GM12878 (cell line): ENCODE data around the gene ZC3H15. TPM values are rescaled to one million over a fixed set of nuclear protein-coding genes. Genes with fewer than 3 reads are reported as not detected.

Source experiments
- ATAC-seq: fragments of 200-7000 bp; cut with Tn5 transposase; 3 replicates; pipeline ENCODE4 v1.9.1; 2020; ENCODE audit warnings: mild to moderate bottlenecking, moderate library complexity
- BruUV-seq: library from RNA; stranded (reverse); fragments of 400-500 nt; replicated peaks from 2 replicates; lab custom pipeline; 2021; lab: Mats Ljungman, UMichigan
- CTCF ChIA-PET: fragments of 300-600 bp; sonication (Branson Sonifier 250); formaldehyde crosslinking; extraction: SDS; loops from one replicate; lab custom pipeline; 2021; ENCODE audit warnings: inconsistent platforms; lab: Yijun Ruan, JAX
- POLR2A ChIA-PET: fragments of 350-600 bp; formaldehyde crosslinking; extraction: SDS; loops from one replicate; lab custom pipeline; 2021; ENCODE audit warnings: inconsistent platforms; lab: Charles Lee
- RAD21 ChIA-PET: fragments of 300-600 bp; sonication (Branson Sonifier 250); formaldehyde crosslinking; loops from one replicate; lab custom pipeline; 2023; ENCODE audit warnings: antibody characterized with exemption; ENCODE audit not compliant: unreplicated experiment; lab: Charles Lee
- SMC1A ChIA-PET: fragments of 300-600 bp; sonication (Branson Sonifier 250); formaldehyde crosslinking; loops from one replicate; lab custom pipeline; 2023; ENCODE audit not compliant: unreplicated experiment, uncharacterized antibody; lab: Charles Lee
- DNase-seq: peaks from one replicate; pipeline ENCODE4 v3.0.0-alpha.2; 2011; ENCODE audit warnings: low read depth, low spot score
- FAIRE-seq: peaks from 3 replicates; lab custom pipeline; 2011; peaks lifted over from hg19 to GRCh38; lab: Jason Lieb, UNC
- H2AFZ ChIP-seq: 2 replicates; pipeline ENCODE4 v1.6.0; 2011; ENCODE audit warnings: low read depth, low read length, control low read depth; ENCODE audit not compliant: control insufficient read depth
- H3K27ac ChIP-seq: 2 replicates; pipeline ENCODE4 v1.5.1; 2011; ENCODE audit warnings: control low read depth; ENCODE audit not compliant: control insufficient read depth, insufficient read depth
- H3K27me3 ChIP-seq, 2 experiments: replicated peaks in 1 of 2; 2 replicates each; pipeline versions ENCODE4 v1.6.0 to v1.6.1; 2011; ENCODE audit warnings: low read length in 1 of 2; ENCODE audit not compliant: control insufficient read depth in 2 of 2, insufficient read depth in 2 of 2
- H3K36me3 ChIP-seq, 2 experiments: 2 replicates each; pipeline ENCODE4 v1.5.1; 2011; ENCODE audit warnings: low read length in 1 of 2; ENCODE audit not compliant: control insufficient read depth in 2 of 2, insufficient read depth in 2 of 2
- H3K4me1 ChIP-seq: 2 replicates; pipeline ENCODE4 v1.6.1; 2011; ENCODE audit warnings: mild to moderate bottlenecking, low read length, moderate library complexity, mixed read lengths; ENCODE audit not compliant: control insufficient read depth, insufficient read depth
- H3K4me2 ChIP-seq: 2 replicates; pipeline ENCODE4 v1.6.0; 2011; ENCODE audit warnings: control low read depth; ENCODE audit not compliant: control insufficient read depth, insufficient read depth
- H3K4me3 ChIP-seq: fragments of 200-600 bp; sonication (generic); 2 replicates; pipeline ENCODE4 v1.5.1; 2016
- H3K79me2 ChIP-seq: 2 replicates; pipeline ENCODE4 v1.6.0; 2011; ENCODE audit warnings: low read length; ENCODE audit not compliant: control insufficient read depth, insufficient read depth
- H3K9ac ChIP-seq: 2 replicates; pipeline ENCODE4 v1.8.0; 2011; ENCODE audit warnings: low read length, control low read depth, mixed read lengths; ENCODE audit not compliant: control insufficient read depth, insufficient read depth
- H3K9me3 ChIP-seq: replicated peaks from 3 replicates; pipeline ENCODE4 v1.5.1; 2011; ENCODE audit warnings: mild to moderate bottlenecking, low read length; ENCODE audit not compliant: control insufficient read depth, insufficient read depth
- H4K20me1 ChIP-seq: 2 replicates; pipeline ENCODE4 v1.6.0; 2011; ENCODE audit not compliant: control insufficient read depth, insufficient read depth
- BCL11A ChIP-seq: IDR thresholded peaks from 2 replicates; pipeline ENCODE4 v1.6.1; 2011; ENCODE audit warnings: low read depth, low read length
- CBFB ChIP-seq: IDR thresholded peaks from 2 replicates; pipeline ENCODE4 v1.6.1; 2016; ENCODE audit warnings: antibody characterized with exemption, low read depth
- E2F8 ChIP-seq: fragments of 450-650 bp; IDR thresholded peaks from 2 replicates; pipeline ENCODE4 v1.6.1; 2018; ENCODE audit warnings: mild to moderate bottlenecking, low read depth, moderate library complexity; ENCODE audit not compliant: partially characterized antibody
- E4F1 ChIP-seq: fragments of 450-650 bp; IDR thresholded peaks from 2 replicates; pipeline ENCODE4 v1.6.1; 2018; ENCODE audit warnings: borderline replicate concordance, mild to moderate bottlenecking; ENCODE audit not compliant: partially characterized antibody
- EGR1 ChIP-seq, 2 experiments: IDR thresholded peaks; 1 replicate in 1 of 2; 2 replicates in 1 of 2; pipeline ENCODE4 v1.6.1; 2011 to 2012; ENCODE audit warnings: low read depth in 2 of 2, low read length in 2 of 2, borderline replicate concordance in 1 of 2, mild to moderate bottlenecking in 1 of 2, moderate library complexity in 1 of 2
- HDAC6 ChIP-seq: fragments of 200-600 bp; sonication (generic); IDR thresholded peaks from one replicate; pipeline ENCODE4 v1.8.0; 2017; ENCODE audit warnings: antibody characterized with exemption; ENCODE audit not compliant: unreplicated experiment
- IKZF2 ChIP-seq, 2 experiments: fragments of 450-650 bp; IDR thresholded peaks; 2 replicates each; pipeline ENCODE4 v1.6.1; 2017; ENCODE audit warnings: mild to moderate bottlenecking in 2 of 2, moderate library complexity in 2 of 2
- IRF5 ChIP-seq: fragments of 450-650 bp; IDR thresholded peaks from 2 replicates; pipeline ENCODE4 v1.6.1; 2017; ENCODE audit warnings: borderline replicate concordance
- JUNB ChIP-seq: IDR thresholded peaks from 2 replicates; pipeline ENCODE4 v1.6.1; 2016; ENCODE audit warnings: antibody characterized with exemption, mild to moderate bottlenecking
- MLLT1 ChIP-seq: fragments of 450-650 bp; IDR thresholded peaks from 2 replicates; pipeline ENCODE4 v1.6.1; 2016; ENCODE audit warnings: mild to moderate bottlenecking
- NFIC ChIP-seq: IDR thresholded peaks from 2 replicates; pipeline ENCODE4 v1.6.1; 2012; ENCODE audit warnings: low read depth, mild to moderate bottlenecking, inconsistent platforms, low read length, moderate library complexity
- SRF ChIP-seq, 2 experiments: IDR thresholded peaks; 2 replicates each; pipeline ENCODE4 v1.6.1; 2011; ENCODE audit warnings: low read depth in 2 of 2, low read length in 2 of 2, mild to moderate bottlenecking in 1 of 2, moderate library complexity in 1 of 2
- YBX1 ChIP-seq: fragments of 450-650 bp; IDR thresholded peaks from 2 replicates; pipeline ENCODE4 v1.6.1; 2016; ENCODE audit warnings: antibody characterized with exemption
- WGBS: methylation state at CpG from one replicate; pipeline ENCODE4 v1.1.6; 2016; ENCODE audit warnings: low lambda C conversion rate; ENCODE audit not compliant: insufficient replicate concordance, insufficient coverage; ENCODE audit errors: missing lambda C conversion rate; 5-methylcytosine and 5-hydroxymethylcytosine counted together
- in situ Hi-C: fragments of 300-500 bp; cut with MboI; formaldehyde crosslinking; loops from 9 replicates; pipeline ENCODE4 v1.14.3; 2018; ENCODE audit warnings: mixed read lengths
- intact Hi-C: fragments of 100-400 bp; cut with micrococcal nuclease; formaldehyde crosslinking; loops from one replicate; pipeline ENCODE4 v1.14.2; 2022; ENCODE audit not compliant: unreplicated experiment
- polyA plus RNA-seq, 11 experiments: library from polyadenylated mRNA; depleted of rRNA in 4 of 11; unstranded in 6 of 11; stranded (reverse) in 5 of 11; fragments of >200 nt; fragmentation: Nextera tagmentation in 4 of 11; fragmentation: Illumina TruSeq in 1 of 11; extraction: Ambion mirVana in 4 of 11; extraction: Trizol in 1 of 11; gene quantifications; 1 replicate in 1 of 11; 2 replicates in 10 of 11; pipeline versions ENCODE4 v1.2.1 to v1.2.3, GENCODE V29; 2011 to 2016; ENCODE audit warnings: inconsistent platforms in 2 of 11, missing spikeins in 2 of 11, low read depth in 1 of 11
- total RNA-seq, 4 experiments: library from RNA; depleted of rRNA in 3 of 4; stranded (reverse); fragments of >200 nt in 3 of 4; fragmentation: Illumina TruSeq in 1 of 4; extraction: Trizol in 1 of 4; gene quantifications; 2 replicates each; pipeline versions ENCODE4 v1.2.1 to v1.2.3, GENCODE V29; 2013 to 2021

Gene ZC3H15
- total and polyA plus RNA-seq, 10 of the 15 experiments (the other 5 are each of a cell fraction or from before 2014, with no cell fraction given) = 51.5 to 152 (median 123) TPM

GRCh38 chr2:186440506-186440905 lies 45.6 kb upstream of the ZC3H15 start:
- ChIA-PET CTCF (no interaction called here), SMC1A (no interaction called here), POLR2A (no interaction called here), RAD21 (no interaction called here)
- H3K27me3 ChIP-seq = no peaks in the 10 kb centered on the region
- H3K9ac ChIP-seq = no peak overlapping the region
- DNase-seq (no peak), FAIRE-seq (no peak), ATAC-seq (no peak)
- no TSS peak for BruUV-seq
- intact Hi-C loops = loop anchor here (10.0 kb wide), 1 partner anchor 646 kb away; no protein-coding TSS in a partner anchor
- 100% methylated on average over 3 of the region's 3 CpGs for WGBS
- no peaks in the 10 kb centered on the region for H4K20me1 ChIP-seq
- peaks cover 2% of the 10 kb centered on the region; the same call in 1 of the 3 replicates for H3K9me3 ChIP-seq
- no peaks in the 10 kb centered on the region for H3K79me2 ChIP-seq
- no peaks in the 10 kb centered on the region for H3K36me3 ChIP-seq
- H3K27ac ChIP-seq = no peak overlapping the region
- H3K4me3 ChIP-seq = no peak overlapping the region
- no peaks in the 10 kb centered on the region for H3K4me1 ChIP-seq
- in situ Hi-C loops = no loop called here
- no peak overlapping the region for H3K4me2 ChIP-seq
- H2AFZ ChIP-seq = no peak overlapping the region
- TF ChIP-seq EGR1 (IDR thresholded peaks at IDR 0.05; ENCODE audit: borderline replicate concordance in 1 of 2, low read depth in 2 of 2, low read length in 2 of 2) = no peak
- TF ChIP-seq IRF5 = no peak
- TF ChIP-seq E2F8 = no peak
- no peak for TF ChIP-seq YBX1
- TF ChIP-seq BCL11A = no peak
- TF ChIP-seq MLLT1 = no peak
- no peak for TF ChIP-seq JUNB
- no peak for TF ChIP-seq NFIC
- TF ChIP-seq HDAC6 = no peak
- TF ChIP-seq CBFB = no peak
- no peak for TF ChIP-seq IKZF2 (IDR thresholded peaks at IDR 0.05)
- no peak for TF ChIP-seq E4F1
- TF ChIP-seq SRF (IDR thresholded peaks at IDR 0.05; ENCODE audit: low read depth in 2 of 2, low read length in 2 of 2) = no peak
